Mononuclear cell (primary cell): ENCODE data around the gene DPCD. TPM values are rescaled to one million over a fixed set of nuclear protein-coding genes. Genes with fewer than 3 reads are reported as not detected.

Source experiments
- H3K27me3 ChIP-seq: 2 replicates; pipeline ENCODE4 v1.6.0; 2011; ENCODE audit warnings: low read length, control low read depth; ENCODE audit not compliant: insufficient read depth
- H3K4me1 ChIP-seq: 2 replicates; pipeline ENCODE4 v1.5.1; 2011; ENCODE audit warnings: mild to moderate bottlenecking, low read length, control low read depth; ENCODE audit not compliant: insufficient read depth
- H3K4me3 ChIP-seq: 2 replicates; pipeline ENCODE4 v1.5.1; 2011; ENCODE audit warnings: mild to moderate bottlenecking, low read length, moderate library complexity
- H3K9me3 ChIP-seq: 2 replicates; pipeline ENCODE4 v1.5.1; 2011; ENCODE audit warnings: low read depth, mild to moderate bottlenecking, control low read depth, low read length
- total RNA-seq: library from RNA; depleted of rRNA; stranded (reverse); fragments of >200 nt; gene quantifications from one replicate; pipeline ENCODE4 v1.2.3, GENCODE V29; 2012

Gene DPCD
- total RNA-seq, 1 donor: 3.8 TPM

- Histone ChIP-seq H3K4me1 (no peaks in the 10 kb centered on the region), H3K27me3 (no peaks in the 10 kb centered on the region), H3K9me3 (no peaks in the 10 kb centered on the region), H3K4me3 (no peak overlapping the region)
These were observed 58.2 kb downstream of the DPCD start for GRCh38 chr10:101646364-101646763.

DNA sequence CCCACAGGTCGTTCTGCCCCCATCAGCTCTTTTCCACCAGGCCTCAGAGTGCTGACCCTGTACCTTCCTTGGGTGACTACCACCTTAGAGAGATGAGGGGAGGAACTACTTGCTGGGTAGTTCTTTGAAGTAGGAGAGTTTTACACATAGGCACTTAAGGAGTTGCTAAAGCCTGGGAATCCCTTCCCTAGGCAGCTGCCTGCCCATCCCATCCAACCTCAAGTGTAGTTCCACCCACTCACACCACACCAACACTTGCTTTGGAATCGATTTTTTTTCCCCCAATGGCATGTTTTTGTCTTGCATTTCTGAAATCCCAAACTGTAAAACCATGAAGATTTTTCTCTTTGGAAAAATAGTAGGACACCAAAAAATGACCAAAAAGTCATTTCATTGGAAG, 59.1 kb downstream of the DPCD start:
- no peaks in the 10 kb centered on the region for H3K9me3 ChIP-seq
- no peaks in the 10 kb centered on the region for H3K27me3 ChIP-seq
- H3K4me1 ChIP-seq: no peaks in the 10 kb centered on the region
- no peak overlapping the region for H3K4me3 ChIP-seq

DNA sequence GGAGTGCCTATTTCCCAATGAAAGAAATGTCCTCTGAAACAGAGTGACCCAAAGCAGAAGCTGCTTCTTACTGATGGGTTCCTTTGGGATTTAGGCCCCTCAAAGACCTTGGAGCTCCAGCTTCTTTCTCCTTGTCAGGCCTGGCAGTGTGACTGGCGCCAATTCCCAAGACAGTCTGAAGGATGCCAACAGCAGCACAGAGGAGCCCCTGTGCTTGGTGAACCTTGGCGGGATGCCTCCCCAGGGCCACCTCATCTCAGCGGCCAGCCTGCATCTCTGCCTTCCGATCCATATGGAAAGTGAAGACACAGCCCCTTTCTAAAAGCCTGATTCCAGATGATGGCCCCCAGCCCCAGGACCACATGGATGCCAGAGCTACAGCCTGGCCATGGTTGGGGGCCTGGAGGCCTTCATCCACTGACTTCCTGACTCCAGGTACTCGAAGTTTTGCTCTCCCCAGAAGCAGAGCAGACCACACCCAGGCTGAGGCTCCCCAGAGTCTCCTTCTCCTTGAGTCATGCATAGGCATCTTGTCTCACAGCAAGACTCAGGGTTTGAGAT, 61.5 kb downstream of the DPCD start:
- Histone ChIP-seq H3K4me3 (no peak overlapping the region), H3K27me3 (no peaks in the 10 kb centered on the region), H3K4me1 (no peaks in the 10 kb centered on the region), H3K9me3 (no peaks in the 10 kb centered on the region)

- Histone ChIP-seq H3K27me3 (no peaks in the 10 kb centered on the region), H3K4me3 (no peak overlapping the region), H3K9me3 (no peaks in the 10 kb centered on the region), H3K4me1 (no peaks in the 10 kb centered on the region)
These were observed 62.7 kb downstream of the DPCD start for GRCh38 chr10:101650863-101651262.

DNA sequence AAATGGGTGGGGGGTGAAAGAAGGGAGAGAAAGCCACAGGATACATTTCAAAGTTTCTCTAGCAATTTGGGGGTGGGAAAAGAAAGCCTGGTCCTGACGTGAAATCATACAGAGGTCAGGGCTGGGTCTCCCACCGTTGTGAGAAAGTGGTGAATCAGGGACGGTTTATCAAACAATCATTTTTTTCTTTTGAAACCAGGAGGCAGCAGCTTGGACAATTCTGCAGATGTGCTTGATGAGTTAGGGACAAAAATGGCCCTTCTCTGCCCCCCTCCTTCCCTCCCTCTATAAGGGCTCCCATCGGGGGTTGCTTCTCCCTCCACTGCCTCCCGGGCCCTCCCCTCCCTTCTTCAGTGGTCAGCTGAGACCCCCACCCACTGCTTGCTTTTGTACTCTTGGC, 63.2 kb downstream of the DPCD start:
- no peak overlapping the region for H3K4me3 ChIP-seq
- no peaks in the 10 kb centered on the region for H3K4me1 ChIP-seq
- H3K9me3 ChIP-seq: no peaks in the 10 kb centered on the region
- H3K27me3 ChIP-seq: no peaks in the 10 kb centered on the region

DNA sequence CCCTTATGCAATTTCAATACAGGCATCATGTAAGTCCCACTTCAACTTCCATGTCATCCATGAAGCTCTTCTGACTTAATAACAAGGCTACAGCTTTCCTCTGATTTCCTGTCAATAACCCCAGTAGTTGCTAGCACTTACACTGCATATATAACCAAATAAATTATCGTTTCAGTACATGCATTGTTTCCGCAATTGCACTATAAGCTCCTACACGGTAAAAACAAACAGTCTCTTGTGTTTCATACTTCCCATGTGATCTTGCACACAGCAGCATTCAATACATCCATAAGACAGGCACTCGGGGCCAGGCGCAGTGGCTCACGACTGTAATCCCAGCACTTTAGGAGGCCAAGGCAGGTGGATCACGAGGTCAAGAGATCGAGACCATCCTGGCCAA, 65.4 kb downstream of the DPCD start:
- Histone ChIP-seq H3K9me3 (no peaks in the 10 kb centered on the region), H3K4me1 (no peaks in the 10 kb centered on the region), H3K4me3 (no peak overlapping the region), H3K27me3 (no peaks in the 10 kb centered on the region)

DNA sequence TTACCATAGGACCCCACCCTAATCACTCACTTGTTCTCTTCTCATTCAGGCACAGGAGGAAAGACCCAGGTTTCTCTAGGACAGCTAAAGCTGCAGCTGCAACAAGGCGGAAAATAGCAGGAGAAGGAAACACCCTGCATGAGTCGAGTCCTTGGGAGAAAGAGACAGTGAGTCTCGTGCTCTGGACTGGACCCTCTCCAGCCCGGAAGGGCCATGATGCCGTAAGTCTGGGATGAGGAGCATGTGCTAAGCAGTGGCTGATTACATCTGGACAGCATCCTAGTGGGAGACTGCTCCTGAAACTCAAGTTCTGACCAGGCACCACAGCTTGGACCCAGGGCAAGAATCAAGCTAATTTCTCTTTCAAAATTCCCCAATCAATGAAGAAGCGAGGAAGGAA, 67.4 kb downstream of the DPCD start:
- Histone ChIP-seq H3K4me3 (no peak overlapping the region), H3K9me3 (no peaks in the 10 kb centered on the region), H3K27me3 (no peaks in the 10 kb centered on the region), H3K4me1 (no peaks in the 10 kb centered on the region)

GRCh38 chr10:101656890-101657289, 68.8 kb downstream of the DPCD start:
- no peaks in the 10 kb centered on the region for H3K27me3 ChIP-seq
- no peak overlapping the region for H3K4me3 ChIP-seq
- no peaks in the 10 kb centered on the region for H3K9me3 ChIP-seq
- H3K4me1 ChIP-seq: no peaks in the 10 kb centered on the region

DNA sequence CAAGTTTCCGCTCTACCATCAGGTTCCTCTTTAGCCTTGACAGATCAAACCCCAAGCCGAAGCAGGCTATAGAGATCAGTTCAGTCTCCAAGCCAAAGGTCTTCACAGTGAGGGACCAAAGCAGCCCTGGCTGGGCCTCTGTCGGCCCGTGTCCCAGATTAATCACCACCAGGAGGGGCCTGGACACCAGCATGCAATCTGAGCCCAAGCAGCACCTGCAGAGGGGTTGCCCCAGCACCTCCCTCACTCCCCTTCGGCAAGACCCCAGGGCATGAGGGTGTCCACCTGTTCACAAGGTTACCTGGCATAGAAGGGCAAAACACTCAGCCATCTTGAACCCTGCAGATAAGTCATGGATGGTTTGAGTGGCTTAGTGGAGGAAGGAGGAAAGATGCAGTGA, 70.9 kb downstream of the DPCD start:
- no peaks in the 10 kb centered on the region for H3K27me3 ChIP-seq
- H3K4me1 ChIP-seq: no peaks in the 10 kb centered on the region
- no peak overlapping the region for H3K4me3 ChIP-seq
- no peaks in the 10 kb centered on the region for H3K9me3 ChIP-seq

Other genes with a start within 250 kb of the DPCD start
- gene BTRC, start 234.2 kb upstream of the DPCD start, total RNA-seq: 3.3 TPM
- gene POLL, start 64 bp upstream of the DPCD start, total RNA-seq: 10.3 TPM
- gene FBXW4, start 106.8 kb downstream of the DPCD start, total RNA-seq: 78.9 TPM
- gene FGF8, start 187.8 kb downstream of the DPCD start, total RNA-seq: not detected
- gene NPM3, start 195.1 kb downstream of the DPCD start, total RNA-seq: 28.5 TPM
- 346 TPM for gene OGA, start 230.1 kb downstream of the DPCD start, total RNA-seq